Stimulated activated naive CD8-positive, alpha-beta T cell treated with anti-CD3 and anti-CD28 coated beads, Interleukin-15, amount 100 ng/mL, for 72 hours (primary cell): Measurements from ENCODE around the gene SRP54.
"Not testable (repeated sequence)": the region's sequence is repeated elsewhere in the genome, so short reads cannot be mapped to it uniquely, and the experiment has no call there.

ENCODE experiments used
- ATAC-seq: fragments of 150-1000 bp; cut with Tn5 transposase; 2 replicates; pipeline ENCODE4 v1.10.0; 2021; ENCODE audit warnings: mild to moderate bottlenecking, moderate library complexity
- DNase-seq, 2 donors: peaks; one replicate each; pipeline ENCODE4 v3.0.0; 2021 to 2022
- H3K27ac Mint-ChIP-seq, 2 donors: one replicate each; pipeline ENCODE4 v1.8.0; 2022; ENCODE audit warnings: mild to moderate bottlenecking in 2 of 2, mixed read lengths in 2 of 2, moderate library complexity in 2 of 2
- H3K27me3 Mint-ChIP-seq: one replicate; pipeline ENCODE4 v1.8.0; 2022; ENCODE audit warnings: mixed read lengths
- H3K4me1 Mint-ChIP-seq: one replicate; pipeline ENCODE4 v1.8.0; 2022; ENCODE audit warnings: mild to moderate bottlenecking, mixed read lengths
- H3K4me3 Mint-ChIP-seq, 2 donors: one replicate each; pipeline ENCODE4 v1.8.0; 2022; ENCODE audit warnings: mild to moderate bottlenecking in 2 of 2, mixed read lengths in 2 of 2, moderate library complexity in 1 of 2
- H3K9me3 Mint-ChIP-seq, 2 donors: one replicate each; pipeline ENCODE4 v1.8.0; 2022; ENCODE audit warnings: mixed read lengths in 2 of 2

Gene SRP54

GRCh38 chr14:34982421-34983147, at the start of gene SRP54:
Gene SRP54 (plus strand): TSS chr14:34982992. CDS start chr14:34996710, 13,718 bp downstream.
- Mint-ChIP-seq H3K4me3 (no peak within 1 kb of the TSS), H3K27me3 (no peaks in the 10 kb centered on the region), H3K27ac (no peak within 1 kb of the TSS), H3K9me3 (no peaks in the 10 kb centered on the region), H3K4me1 (peaks cover 16% of the 10 kb centered on the region)
- DNase-seq (peak; percentile 99 to 100), ATAC-seq (peak; percentile 92)

DNA sequence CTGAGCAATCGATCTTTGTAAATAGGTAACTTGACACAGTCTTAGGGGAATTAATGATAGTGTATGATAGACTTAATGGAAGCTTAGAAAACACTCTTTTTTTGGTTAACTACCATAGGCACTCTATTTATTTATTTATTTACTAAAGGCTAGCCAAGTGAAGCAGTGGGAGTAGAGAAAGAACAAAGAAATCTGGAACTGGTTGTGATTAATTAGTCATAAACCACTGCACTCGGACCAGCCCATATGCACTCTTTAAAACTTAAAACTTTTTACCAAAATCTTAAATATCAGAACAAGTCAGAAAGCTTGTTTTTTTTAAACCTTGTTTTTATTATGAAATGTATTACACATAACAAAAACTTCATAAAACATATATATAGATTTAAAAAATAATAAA, 49.5 kb upstream of the SRP54 start:
- ATAC-seq = no peak
- peak overlapping the region in 1 of 2 donors; percentile 86 for H3K27ac Mint-ChIP-seq
- no peaks in the 10 kb centered on the region for H3K9me3 Mint-ChIP-seq
- no peaks in the 10 kb centered on the region for H3K27me3 Mint-ChIP-seq
- H3K4me1 Mint-ChIP-seq = peaks cover 58% of the 10 kb centered on the region
- DNase-seq = no peak
- peak overlapping the region in 1 of 2 donors; percentile 14 for H3K4me3 Mint-ChIP-seq

DNA sequence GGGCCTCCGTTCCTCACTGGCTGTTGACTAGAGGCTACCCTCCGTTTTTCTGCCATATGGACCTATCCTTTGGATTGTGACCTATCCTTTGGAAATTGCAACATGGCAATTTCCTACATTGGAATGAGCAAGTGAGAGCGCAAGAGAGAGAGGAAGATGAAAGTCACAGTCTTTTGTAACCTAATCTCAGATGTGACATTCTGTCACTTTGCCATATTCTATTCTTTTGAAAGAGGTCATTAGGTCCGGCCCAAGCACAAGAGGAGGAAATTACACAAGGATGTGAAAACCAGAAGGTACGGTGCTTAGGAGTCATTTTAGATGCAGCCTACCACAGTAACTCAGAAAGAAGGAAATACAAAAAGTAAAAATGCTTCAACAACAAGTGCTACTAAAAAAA, 47.3 kb upstream of the SRP54 start:
- H3K4me1 Mint-ChIP-seq = peaks cover 40% of the 10 kb centered on the region
- H3K27ac Mint-ChIP-seq = peak overlapping the region; percentile 78 to 93
- H3K4me3 Mint-ChIP-seq = peak overlapping the region in 1 of 2 donors; percentile 42
- H3K27me3 Mint-ChIP-seq = no peaks in the 10 kb centered on the region
- no peak for DNase-seq
- H3K9me3 Mint-ChIP-seq = no peaks in the 10 kb centered on the region
- ATAC-seq = no peak

DNA sequence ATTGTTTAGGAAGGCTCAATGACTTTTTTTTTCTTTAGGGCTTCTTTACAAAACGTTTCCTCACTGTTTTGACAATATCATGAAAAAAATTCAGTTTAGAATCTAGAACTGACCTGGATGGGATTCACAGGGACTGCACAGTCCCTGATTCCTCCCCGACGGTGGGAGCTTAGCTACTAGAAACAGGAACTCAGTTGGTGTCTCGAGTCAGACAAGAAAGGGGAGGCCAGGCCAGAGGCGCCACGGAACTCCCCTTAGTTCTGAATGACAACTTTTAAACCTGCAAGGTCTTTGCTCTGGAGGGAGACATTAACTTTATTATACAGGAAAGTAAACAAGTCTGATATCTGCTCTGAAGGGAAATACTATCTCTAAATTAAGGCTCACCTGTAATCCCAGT, 45.4 kb upstream of the SRP54 start:
- no peak for ATAC-seq
- peaks cover 24% of the 10 kb centered on the region for H3K4me1 Mint-ChIP-seq
- DNase-seq = no peak
- H3K27me3 Mint-ChIP-seq = no peaks in the 10 kb centered on the region
- peaks cover 5 to 7% of the 10 kb centered on the region in 2 donors for H3K9me3 Mint-ChIP-seq
- peak overlapping the region in 1 of 2 donors; percentile 68 for H3K27ac Mint-ChIP-seq
- H3K4me3 Mint-ChIP-seq = peak overlapping the region in 1 of 2 donors; percentile 22

- peaks cover 5 to 7% of the 10 kb centered on the region in 2 donors for H3K9me3 Mint-ChIP-seq
- no peaks in the 10 kb centered on the region for H3K27me3 Mint-ChIP-seq
- DNase-seq (no peak), ATAC-seq (no peak)
- H3K27ac Mint-ChIP-seq = no peak overlapping the region
- no peak overlapping the region for H3K4me3 Mint-ChIP-seq
- peaks cover 24% of the 10 kb centered on the region for H3K4me1 Mint-ChIP-seq
Measured at GRCh38 chr14:34937876-34938275, 44.9 kb upstream of the SRP54 start.

DNA sequence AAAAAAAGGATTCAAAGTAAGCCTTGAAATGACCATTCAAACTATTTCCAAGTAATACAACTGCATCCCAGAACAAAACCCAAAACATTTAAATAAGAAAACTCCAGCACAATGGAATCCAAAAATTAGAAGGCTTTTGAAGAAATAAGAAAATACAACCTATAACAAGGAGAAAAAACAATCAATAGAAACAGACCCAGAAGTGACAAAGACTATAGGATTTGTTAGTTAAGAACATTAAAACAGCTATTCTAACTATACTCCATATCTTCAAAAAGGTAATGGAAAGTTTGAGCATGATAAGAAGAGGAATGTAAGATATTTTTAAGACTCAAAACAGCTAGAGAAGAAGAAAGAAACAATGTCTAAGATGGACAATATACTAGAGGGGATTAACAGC, 39.3 kb upstream of the SRP54 start:
- Mint-ChIP-seq H3K9me3 (peaks cover 11 to 19% of the 10 kb centered on the region in 2 donors), H3K4me1 (no peaks in the 10 kb centered on the region), H3K27ac (peak overlapping the region in 1 of 2 donors; percentile 69), H3K27me3 (no peaks in the 10 kb centered on the region), H3K4me3 (no peak overlapping the region)
- ATAC-seq (no peak), DNase-seq (no peak)

- Mint-ChIP-seq H3K27ac (no peak overlapping the region), H3K4me1 (no peaks in the 10 kb centered on the region), H3K9me3 (peaks cover 11 to 19% of the 10 kb centered on the region in 2 donors), H3K27me3 (no peaks in the 10 kb centered on the region), H3K4me3 (no peak overlapping the region)
- ATAC-seq (no peak), DNase-seq (no peak)
Measured at GRCh38 chr14:34944744-34945143, 38.0 kb upstream of the SRP54 start.

DNA sequence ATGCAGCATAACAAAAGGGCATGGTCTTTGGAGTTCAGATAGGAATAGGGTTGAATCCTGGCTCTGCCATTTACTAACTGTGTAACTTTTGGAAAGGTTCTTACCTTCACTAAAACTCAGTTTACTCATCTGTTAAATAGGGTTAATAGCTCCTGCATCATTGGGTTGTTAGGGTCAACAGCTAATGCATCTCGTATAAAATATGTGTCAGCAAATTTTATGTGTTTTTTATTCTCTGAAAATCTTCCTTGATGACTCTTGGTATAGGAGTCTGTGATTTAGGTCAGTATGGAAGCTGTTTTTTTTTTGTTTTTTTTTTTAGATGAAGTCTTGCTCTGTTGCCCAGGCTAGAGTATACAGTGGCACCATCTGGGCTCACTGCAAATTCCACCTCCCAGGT, 36.1 kb upstream of the SRP54 start:
- ATAC-seq (no peak), DNase-seq (no peak)
- Mint-ChIP-seq H3K4me1 (no peaks in the 10 kb centered on the region), H3K27me3 (no peaks in the 10 kb centered on the region), H3K27ac (no peak overlapping the region), H3K9me3 (peaks cover 11 to 19% of the 10 kb centered on the region in 2 donors), H3K4me3 (no peak overlapping the region)

GRCh38 chr14:34951286-34951685, 31.5 kb upstream of the SRP54 start:
- ATAC-seq = no peak
- Mint-ChIP-seq H3K9me3 (no peaks in the 10 kb centered on the region), H3K27ac (peak overlapping the region in 1 of 2 donors; percentile 27), H3K4me1 (no peaks in the 10 kb centered on the region), H3K4me3 (no peak overlapping the region), H3K27me3 (no peaks in the 10 kb centered on the region)
- no peak for DNase-seq

- Mint-ChIP-seq H3K27me3 (no peaks in the 10 kb centered on the region), H3K4me1 (no peaks in the 10 kb centered on the region), H3K27ac (peak overlapping the region in 1 of 2 donors; percentile 55), H3K4me3 (no peak overlapping the region), H3K9me3 (no peaks in the 10 kb centered on the region)
- ATAC-seq (no peak), DNase-seq (no peak)
Measured at GRCh38 chr14:34956931-34957330, 25.9 kb upstream of the SRP54 start.

DNA sequence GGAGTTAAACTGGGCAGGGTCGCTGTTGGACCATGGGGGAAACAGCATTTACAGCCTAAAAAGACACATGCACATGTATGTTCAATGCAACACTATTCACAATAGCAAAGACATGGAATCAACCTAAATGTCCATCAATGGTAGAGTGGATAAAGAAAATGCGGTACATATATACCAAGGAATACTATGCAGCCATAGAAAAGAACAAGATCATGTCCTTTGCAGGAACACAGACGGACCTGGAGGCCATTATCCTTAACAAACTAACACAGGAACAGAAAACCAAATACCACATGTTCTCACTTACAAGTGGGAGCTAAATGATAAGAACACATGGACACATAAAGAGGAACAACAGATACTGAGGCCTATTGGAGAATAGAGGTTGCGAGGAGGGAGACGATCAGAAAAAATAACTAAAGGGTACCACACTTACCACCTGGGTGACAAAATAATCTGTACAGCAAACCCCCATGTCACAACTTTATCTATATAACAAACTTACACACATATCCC, 25.0 kb upstream of the SRP54 start:
- Mint-ChIP-seq H3K4me3 (no peak overlapping the region), H3K4me1 (no peaks in the 10 kb centered on the region), H3K9me3 (no peaks in the 10 kb centered on the region), H3K27ac (no peak overlapping the region), H3K27me3 (no peaks in the 10 kb centered on the region)
- no peak for ATAC-seq
- no peak for DNase-seq

- H3K4me1 Mint-ChIP-seq = peaks cover 16% of the 10 kb centered on the region
- ATAC-seq, DNase-seq, H3K9me3 Mint-ChIP-seq, H3K4me3 Mint-ChIP-seq, H3K27ac Mint-ChIP-seq, H3K27me3 Mint-ChIP-seq: not testable (repeated sequence)
Measured at GRCh38 chr14:34962106-34962505, 20.7 kb upstream of the SRP54 start.

DNA sequence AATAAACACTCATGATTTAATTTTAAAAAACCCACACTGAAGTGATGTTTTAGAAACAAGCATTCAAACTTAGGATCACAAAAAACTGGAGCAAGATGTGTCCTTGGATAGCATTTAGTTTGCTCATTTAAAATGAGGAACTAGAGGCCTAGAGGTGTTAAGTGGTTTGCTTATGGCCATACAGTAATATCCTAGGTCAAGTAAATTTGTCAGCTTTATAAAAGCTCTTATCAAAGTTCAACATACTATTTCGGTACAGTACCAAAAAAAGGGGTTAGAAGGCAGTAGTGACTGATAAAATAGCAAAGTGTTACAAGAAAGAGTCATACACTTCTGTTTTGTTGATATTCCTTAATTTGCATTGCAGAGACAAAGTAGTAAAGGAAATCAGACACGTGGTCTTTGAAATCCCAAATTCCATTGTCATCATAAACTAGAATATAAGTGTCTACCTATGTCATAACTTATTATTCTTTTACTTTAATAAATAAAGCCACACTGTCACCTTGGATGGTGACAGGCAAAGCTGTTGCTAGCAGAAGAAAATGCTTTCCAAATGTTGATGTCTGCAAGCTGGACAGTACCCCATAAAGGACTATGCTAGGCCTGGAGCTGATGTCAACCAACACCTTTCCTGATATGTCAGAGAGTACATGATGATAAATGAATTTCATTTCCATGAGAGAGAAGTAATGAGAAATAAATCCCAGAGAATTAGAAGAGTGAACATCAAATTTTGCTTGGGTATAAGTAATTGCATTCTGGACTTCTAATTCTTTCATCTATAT, 17.6 kb upstream of the SRP54 start:
- peaks cover 28% of the 10 kb centered on the region for H3K4me1 Mint-ChIP-seq
- H3K27ac Mint-ChIP-seq = no peak overlapping the region
- no peaks in the 10 kb centered on the region for H3K27me3 Mint-ChIP-seq
- DNase-seq = no peak
- no peaks in the 10 kb centered on the region for H3K9me3 Mint-ChIP-seq
- no peak for ATAC-seq
- no peak overlapping the region for H3K4me3 Mint-ChIP-seq

- no peak overlapping the region for H3K4me3 Mint-ChIP-seq
Measured at GRCh38 chr14:34965912-34966311, 16.9 kb upstream of the SRP54 start.

DNA sequence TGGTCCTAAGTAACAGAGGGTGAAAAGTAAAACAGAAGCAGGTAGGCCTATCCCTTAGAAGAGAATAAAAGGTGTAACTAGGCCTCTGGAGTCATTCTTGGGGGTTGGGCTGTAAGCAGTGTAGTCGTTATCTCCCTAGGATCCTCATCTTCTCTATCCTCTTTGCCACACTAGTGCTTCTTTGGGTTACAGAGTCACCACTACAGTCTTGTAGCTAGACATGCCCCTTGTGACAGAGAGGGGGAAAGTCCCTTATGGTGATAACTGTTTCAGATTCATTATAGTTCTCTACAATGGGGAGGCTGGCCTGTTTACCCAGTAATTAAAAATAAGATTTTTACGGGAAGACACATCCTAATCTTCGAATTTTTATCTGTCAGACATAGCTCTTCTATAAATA, 16.4 kb upstream of the SRP54 start:
- Mint-ChIP-seq H3K9me3 (no peaks in the 10 kb centered on the region), H3K27ac (peak overlapping the region; percentile 64 to 91), H3K4me3 (no peak overlapping the region), H3K4me1 (peaks cover 28% of the 10 kb centered on the region), H3K27me3 (no peaks in the 10 kb centered on the region)
- peak; percentile 99 for ATAC-seq
- DNase-seq = peak in 1 of 2 donors; percentile 26

More at GRCh38 chr14:34965912-34966311, 16.9 kb upstream of the SRP54 start:
- no peak for DNase-seq
- ATAC-seq = peak; percentile 7
- no peaks in the 10 kb centered on the region for H3K27me3 Mint-ChIP-seq
- H3K4me1 Mint-ChIP-seq = peaks cover 28% of the 10 kb centered on the region
- no peaks in the 10 kb centered on the region for H3K9me3 Mint-ChIP-seq
- H3K27ac Mint-ChIP-seq = peak overlapping the region; percentile 43 to 91

GRCh38 chr14:34970665-34971064, 12.1 kb upstream of the SRP54 start:
- Mint-ChIP-seq H3K9me3 (no peaks in the 10 kb centered on the region), H3K27ac (peak overlapping the region in 1 of 2 donors; percentile 69), H3K27me3 (no peaks in the 10 kb centered on the region), H3K4me3 (no peak overlapping the region), H3K4me1 (peaks cover 38% of the 10 kb centered on the region)
- no peak for DNase-seq
- ATAC-seq = no peak
